GM08714 (cell line): ENCODE data around the gene SLC12A8.
A peak's percentile ranks its signal among the peaks of the same experiment; 100 is the strongest.

Experiments
- H3K4me3 ChIP-seq: fragments of 200-500 bp; sonication (Bioruptor generic); 2 replicates; pipeline ENCODE4 v1.5.1; 2014; ENCODE audit warnings: mild to moderate bottlenecking, low read length, inconsistent platforms
- ZNF274 ChIP-seq: IDR thresholded peaks from 2 replicates; pipeline ENCODE4 v1.6.1; 2012; ENCODE audit warnings: mild to moderate bottlenecking, low read depth, low read length

Gene SLC12A8, protein sequence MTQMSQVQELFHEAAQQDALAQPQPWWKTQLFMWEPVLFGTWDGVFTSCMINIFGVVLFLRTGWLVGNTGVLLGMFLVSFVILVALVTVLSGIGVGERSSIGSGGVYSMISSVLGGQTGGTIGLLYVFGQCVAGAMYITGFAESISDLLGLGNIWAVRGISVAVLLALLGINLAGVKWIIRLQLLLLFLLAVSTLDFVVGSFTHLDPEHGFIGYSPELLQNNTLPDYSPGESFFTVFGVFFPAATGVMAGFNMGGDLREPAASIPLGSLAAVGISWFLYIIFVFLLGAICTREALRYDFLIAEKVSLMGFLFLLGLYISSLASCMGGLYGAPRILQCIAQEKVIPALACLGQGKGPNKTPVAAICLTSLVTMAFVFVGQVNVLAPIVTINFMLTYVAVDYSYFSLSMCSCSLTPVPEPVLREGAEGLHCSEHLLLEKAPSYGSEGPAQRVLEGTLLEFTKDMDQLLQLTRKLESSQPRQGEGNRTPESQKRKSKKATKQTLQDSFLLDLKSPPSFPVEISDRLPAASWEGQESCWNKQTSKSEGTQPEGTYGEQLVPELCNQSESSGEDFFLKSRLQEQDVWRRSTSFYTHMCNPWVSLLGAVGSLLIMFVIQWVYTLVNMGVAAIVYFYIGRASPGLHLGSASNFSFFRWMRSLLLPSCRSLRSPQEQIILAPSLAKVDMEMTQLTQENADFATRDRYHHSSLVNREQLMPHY

GRCh38 chr3:125212509-125213363 is at the start of gene SLC12A8:
SLC12A8 (minus strand) TSS chr3:125212748; CDS start chr3:125211349, 1,399 bp downstream.
- TF ChIP-seq ZNF274: no peak
- peak within 1 kb of the TSS; percentile 29; the same call in 1 of the 2 replicates for H3K4me3 ChIP-seq

DNA sequence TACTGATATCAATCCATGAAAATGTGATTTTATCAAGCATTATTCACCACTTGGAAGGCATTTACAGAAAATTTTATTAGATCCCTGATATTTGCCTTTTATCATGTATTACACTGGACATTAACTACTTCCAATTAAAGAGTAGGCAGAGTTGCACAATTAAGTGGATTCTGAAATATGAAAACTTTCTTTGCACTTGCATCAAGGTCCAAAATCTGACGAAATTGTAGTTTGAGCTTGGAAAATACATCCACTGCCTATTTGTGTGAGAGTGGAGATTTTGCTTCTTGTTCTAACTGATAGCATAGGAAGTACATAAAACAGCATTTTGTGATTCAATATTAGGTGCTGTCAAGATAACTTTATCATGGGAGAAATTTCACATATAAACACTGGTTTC is 49.6 kb upstream of the SLC12A8 start:
- no peak for TF ChIP-seq ZNF274
- H3K4me3 ChIP-seq: no peak overlapping the region

- H3K4me3 ChIP-seq: no peak overlapping the region
- TF ChIP-seq ZNF274: no peak
Measured at GRCh38 chr3:125261031-125261430, 48.5 kb upstream of the SLC12A8 start.

- TF ChIP-seq ZNF274: no peak
- no peak overlapping the region for H3K4me3 ChIP-seq
Measured at GRCh38 chr3:125260158-125260557, 47.6 kb upstream of the SLC12A8 start.

DNA sequence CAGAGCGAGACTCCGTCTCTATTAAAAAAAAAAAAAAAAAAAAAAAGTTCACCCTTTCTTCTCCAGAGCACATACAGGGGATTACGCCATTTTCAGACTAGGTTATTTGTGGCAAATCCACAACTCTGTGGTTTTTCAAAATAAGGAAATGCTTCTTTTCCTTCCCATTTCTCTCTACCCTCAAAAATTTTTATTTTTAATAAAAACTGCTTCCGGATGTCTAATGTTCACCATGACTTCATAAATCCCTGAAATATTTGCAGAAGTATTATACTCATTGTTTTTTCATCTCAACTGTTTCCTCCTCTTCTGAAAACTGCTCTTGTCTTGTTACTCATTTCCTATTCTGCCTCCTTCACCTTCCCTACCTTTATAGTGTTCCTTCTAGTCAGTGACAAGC is 45.0 kb upstream of the SLC12A8 start:
- no peak for TF ChIP-seq ZNF274
- H3K4me3 ChIP-seq: no peak overlapping the region

DNA sequence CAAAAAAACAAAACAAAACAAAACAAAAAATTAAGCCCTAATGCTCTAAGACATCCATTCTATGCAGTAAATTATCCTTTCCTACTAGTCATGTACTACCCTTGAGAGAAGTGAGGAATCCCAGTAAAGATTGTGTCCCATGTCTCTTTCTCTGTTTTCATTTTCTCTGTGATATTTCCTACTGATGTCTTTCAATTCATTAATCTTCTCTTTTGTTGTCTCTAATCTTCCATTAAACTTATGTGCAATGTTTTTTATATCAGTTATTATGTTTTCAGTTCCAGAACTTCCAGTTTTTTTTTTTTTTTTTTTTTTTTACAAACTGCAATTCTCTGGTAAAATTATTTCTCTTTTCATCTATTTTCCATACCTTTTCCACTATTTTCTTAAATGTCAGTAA is 44.1 kb upstream of the SLC12A8 start:
- H3K4me3 ChIP-seq: no peak overlapping the region
- TF ChIP-seq ZNF274: no peak

DNA sequence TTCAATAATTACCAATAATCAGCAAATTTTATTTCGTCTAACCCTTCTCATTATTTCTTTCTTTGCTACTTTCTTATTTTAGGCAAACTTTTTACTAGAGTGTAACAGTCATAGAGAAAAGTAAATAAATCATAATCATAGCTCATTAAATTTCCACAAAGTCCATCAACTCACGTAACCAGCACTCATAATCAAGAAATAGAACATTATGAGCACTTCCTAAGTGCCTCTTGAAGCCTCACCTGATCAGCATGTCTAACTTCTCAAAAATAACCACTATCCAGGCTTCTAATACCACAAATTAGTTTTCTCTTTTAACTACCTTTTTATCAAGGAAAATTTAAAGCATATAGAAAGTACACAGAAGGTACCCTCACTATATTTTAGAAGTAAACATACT is 38.4 kb upstream of the SLC12A8 start:
- TF ChIP-seq ZNF274: no peak
- H3K4me3 ChIP-seq: no peak overlapping the region

- no peak for TF ChIP-seq ZNF274
- H3K4me3 ChIP-seq: no peak overlapping the region
Measured at GRCh38 chr3:125246237-125246636, 33.7 kb upstream of the SLC12A8 start.

DNA sequence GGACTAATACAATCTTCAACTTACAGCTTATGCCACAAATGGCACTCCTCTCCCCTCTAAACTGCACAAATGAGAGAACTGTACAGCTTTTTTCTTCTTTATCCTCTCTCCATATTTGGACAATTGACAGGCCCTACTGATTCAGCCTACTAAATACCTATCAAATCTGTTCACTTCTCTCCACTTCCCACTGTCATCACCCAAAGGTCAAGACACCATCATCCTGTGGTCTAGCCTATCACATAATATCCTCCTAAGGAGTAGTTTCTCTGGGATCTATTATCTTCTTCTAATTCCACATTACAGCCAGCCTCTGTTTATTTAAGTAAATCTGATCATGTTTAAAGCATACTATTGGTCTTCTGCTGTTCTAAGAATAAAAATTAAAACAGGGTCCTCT is 33.0 kb upstream of the SLC12A8 start:
- no peak for TF ChIP-seq ZNF274
- H3K4me3 ChIP-seq: no peak overlapping the region

- no peak for TF ChIP-seq ZNF274
- H3K4me3 ChIP-seq: no peak overlapping the region
Measured at GRCh38 chr3:125240496-125240895, 27.9 kb upstream of the SLC12A8 start.

GRCh38 chr3:125239266-125239665 is 26.7 kb upstream of the SLC12A8 start:
- no peak overlapping the region for H3K4me3 ChIP-seq
- no peak for TF ChIP-seq ZNF274

- no peak for TF ChIP-seq ZNF274
- no peak overlapping the region for H3K4me3 ChIP-seq
Measured at GRCh38 chr3:125238759-125239158, 26.2 kb upstream of the SLC12A8 start.

DNA sequence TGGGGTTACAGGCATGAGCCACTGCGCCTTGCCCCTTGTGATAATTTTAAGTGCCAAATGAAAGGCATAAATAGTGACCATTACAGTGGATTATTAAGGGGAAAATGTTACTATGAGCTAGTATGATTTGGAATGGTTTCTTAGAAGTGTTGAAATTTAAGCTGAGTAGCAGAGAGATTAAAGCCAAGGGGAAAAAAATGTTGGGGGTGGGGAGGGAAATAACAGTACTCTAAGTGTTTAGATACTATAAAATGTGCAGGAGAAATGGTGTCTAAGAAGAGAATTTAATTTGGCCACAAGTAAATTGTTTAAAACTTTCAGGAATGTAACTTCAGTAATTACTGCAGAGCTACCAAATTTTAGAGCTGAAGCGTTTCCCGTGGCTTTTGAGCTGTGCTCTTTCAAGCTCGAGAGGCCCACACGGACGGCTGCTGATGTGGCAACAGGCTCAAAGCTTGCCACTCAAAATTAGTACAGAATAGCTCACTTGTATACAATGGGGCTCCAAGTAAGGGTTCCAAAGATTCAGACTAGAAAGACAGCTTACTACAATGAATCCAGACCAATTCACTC is 23.9 kb upstream of the SLC12A8 start:
- no peak for TF ChIP-seq ZNF274
- H3K4me3 ChIP-seq: no peak overlapping the region

DNA sequence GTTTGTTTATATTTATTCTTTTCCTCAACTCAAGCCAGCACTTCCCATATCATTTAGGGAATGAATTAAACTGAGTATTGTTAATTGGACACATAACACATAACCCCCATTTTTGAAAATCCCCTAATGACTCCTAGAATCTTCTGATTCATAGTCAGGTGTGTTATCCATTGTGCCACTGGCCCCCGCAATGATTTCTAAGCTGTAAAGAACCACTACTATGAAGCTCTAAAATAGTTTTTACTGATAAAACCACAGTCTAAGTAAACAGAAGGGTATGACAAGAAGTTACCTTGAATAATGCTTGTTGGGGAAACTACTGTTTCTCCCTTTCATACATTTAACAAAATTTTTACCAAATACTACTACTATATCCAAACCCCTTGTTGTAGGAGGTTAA is 22.3 kb upstream of the SLC12A8 start:
- no peak for TF ChIP-seq ZNF274
- no peak overlapping the region for H3K4me3 ChIP-seq
